HL-60 (cell line): Measurements from ENCODE around the gene NF1.

ENCODE experiments used
- DNase-seq, 2 experiments: peaks; one replicate each; pipeline ENCODE4 v3.0.0-alpha.2; 2010 to 2020; ENCODE audit warnings: low read depth in 1 of 2, low spot score in 1 of 2
- H3K27ac ChIP-seq: fragments of 250-450 bp; sonication (Bioruptor Pico); replicated peaks from 2 replicates; pipeline ENCODE4 v1.5.1; 2020; ENCODE audit warnings: mild to moderate bottlenecking, moderate library complexity
- H3K27me3 ChIP-seq: fragments of 250-450 bp; sonication (Bioruptor Pico); 2 replicates; pipeline ENCODE4 v1.5.1; 2021; ENCODE audit warnings: mild to moderate bottlenecking, moderate library complexity; ENCODE audit not compliant: insufficient read depth, poor library complexity, severe bottlenecking
- H3K4me3 ChIP-seq: replicated peaks from 2 replicates; pipeline ENCODE4 v1.5.1; 2011; ENCODE audit warnings: mild to moderate bottlenecking, control low read depth, low read length; ENCODE audit not compliant: insufficient read depth
- CTCF ChIP-seq: IDR thresholded peaks from one replicate; pipeline ENCODE4 v1.5.1; 2011; ENCODE audit warnings: low read length, control low read depth, inconsistent platforms; ENCODE audit not compliant: insufficient read depth
- GABPA ChIP-seq: IDR thresholded peaks from 2 replicates; pipeline ENCODE4 v1.6.1; 2012; ENCODE audit warnings: low read depth
- POLR2AphosphoS5 ChIP-seq: IDR thresholded peaks from 2 replicates; pipeline ENCODE4 v1.6.1; 2012; ENCODE audit warnings: low read depth
- REST ChIP-seq: IDR thresholded peaks from 2 replicates; pipeline ENCODE4 v1.6.1; 2012; ENCODE audit warnings: low read depth; ENCODE audit not compliant: insufficient replicate concordance
- SPI1 ChIP-seq: IDR thresholded peaks from 2 replicates; pipeline ENCODE4 v1.6.1; 2012; ENCODE audit warnings: low read depth, mild to moderate bottlenecking, borderline replicate concordance

NF1 gene

DNA sequence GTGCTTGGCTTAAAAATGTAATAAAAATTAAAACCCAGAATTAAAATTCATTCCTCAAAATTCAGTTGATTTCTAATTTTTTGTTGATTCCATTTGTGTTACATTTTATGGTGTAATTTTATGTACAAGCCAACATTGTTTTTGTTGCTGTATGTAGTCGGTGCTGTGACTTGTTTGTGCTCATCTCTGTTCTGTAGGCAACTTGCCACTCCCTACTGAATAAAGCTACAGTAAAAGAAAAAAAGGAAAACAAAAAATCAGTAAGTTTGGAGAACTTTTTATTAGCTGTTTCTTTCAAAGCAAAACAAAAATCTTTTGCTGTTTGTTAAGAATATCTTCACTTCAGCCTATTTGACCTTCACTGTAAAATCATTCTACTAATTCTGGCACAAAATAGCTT lies 158.0 kb downstream of the NF1 start:
- TF ChIP-seq CTCF (no peak), SPI1 (no peak), GABPA (no peak), POLR2AphosphoS5 (no peak), REST (no peak)
- Histone ChIP-seq H3K27me3 (no peaks in the 10 kb centered on the region), H3K4me3 (no peak overlapping the region), H3K27ac (no peak overlapping the region)
- DNase-seq = no peak

DNA sequence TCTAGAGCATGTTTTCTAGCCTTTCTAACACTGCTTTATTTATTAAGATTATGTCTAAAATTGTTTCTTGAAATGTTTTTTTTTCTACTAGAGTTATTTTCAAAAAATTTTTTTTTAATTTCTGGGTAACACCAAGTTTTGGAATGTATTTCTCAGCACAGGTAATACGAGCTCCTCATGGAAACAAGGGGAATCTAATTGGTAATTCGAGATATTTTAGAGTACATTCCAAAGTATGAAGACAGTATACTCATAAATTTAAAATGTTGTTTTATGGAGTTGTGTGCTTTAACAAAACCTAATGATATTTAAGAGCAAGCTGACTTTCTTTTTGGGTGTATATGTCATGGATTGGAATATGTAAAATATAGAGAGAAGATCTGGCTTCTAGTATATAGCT lies 159.9 kb downstream of the NF1 start:
- TF ChIP-seq SPI1 (no peak), POLR2AphosphoS5 (no peak), CTCF (no peak), GABPA (no peak), REST (no peak)
- Histone ChIP-seq H3K27me3 (no peaks in the 10 kb centered on the region), H3K27ac (no peak overlapping the region), H3K4me3 (no peak overlapping the region)
- DNase-seq = no peak

GRCh38 chr17:31256936-31257335 lies 162.2 kb downstream of the NF1 start:
- no peak for DNase-seq
- Histone ChIP-seq H3K4me3 (no peak overlapping the region), H3K27me3 (no peaks in the 10 kb centered on the region), H3K27ac (no peak overlapping the region)
- no peak for TF ChIP-seq GABPA
- TF ChIP-seq CTCF = no peak
- TF ChIP-seq POLR2AphosphoS5 = no peak
- TF ChIP-seq SPI1 = no peak
- TF ChIP-seq REST = no peak
